Measurements from ENCODE around the gene UGT2B10. TPM values are rescaled to one million over a fixed set of nuclear protein-coding genes. Genes with fewer than 3 reads are reported as not detected.

UGT2B10 gene
- total RNA-seq, 2 experiments from 2014 or later, result not detected

DNA sequence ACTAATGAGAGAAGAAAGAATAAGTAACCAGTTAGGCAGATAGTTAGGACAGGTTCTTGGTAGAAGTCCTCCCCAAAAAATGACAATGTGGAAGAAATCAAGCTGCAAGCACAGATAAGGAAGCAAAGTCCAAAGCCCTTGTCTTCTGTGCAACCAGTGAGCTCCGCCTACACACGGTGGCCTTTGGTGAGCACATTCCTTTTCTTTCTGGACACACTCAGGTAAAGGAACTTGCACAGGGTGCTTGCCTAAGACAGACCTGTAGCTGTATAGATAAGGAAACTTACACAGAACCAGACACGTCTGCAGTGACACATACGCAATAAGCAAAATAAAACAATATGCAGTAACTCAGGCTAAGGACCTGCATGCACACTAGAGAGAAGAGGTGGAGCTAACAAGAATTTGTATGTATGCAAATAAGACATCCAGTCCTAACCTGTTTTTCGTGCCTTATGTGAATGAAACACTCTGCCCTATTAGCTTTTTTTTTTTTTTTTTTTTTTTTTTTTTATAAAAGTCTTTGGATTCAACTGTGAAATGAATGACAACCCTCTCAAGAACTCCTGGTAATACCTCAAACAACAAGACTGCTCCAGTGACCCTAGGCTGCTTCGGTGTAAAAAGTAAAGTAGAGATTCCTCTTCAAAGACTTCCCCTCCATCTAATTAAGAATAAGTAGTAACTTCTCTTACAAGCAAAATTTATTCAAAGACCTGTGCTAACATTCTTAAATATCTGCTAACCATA is 48.8 kb downstream of the UGT2B10 start:
- Mint-ChIP-seq H3K4me1 (ENCODE audit: low read depth) (no peaks in the 10 kb centered on the region), H3K9me3 (no peaks in the 10 kb centered on the region), H3K36me3 (ENCODE audit: low read depth) (no peaks in the 10 kb centered on the region), H3K27ac (no peak overlapping the region), H3K4me3 (no peak overlapping the region), H3K27me3 (no peaks in the 10 kb centered on the region)
- Histone ChIP-seq H3K27ac (ENCODE audit: low read depth in 1 of 2, low read length in 2 of 2) (no peak overlapping the region), H3K4me1 (ENCODE audit: insufficient read depth, low read length) (no peaks in the 10 kb centered on the region), H3K27me3 (ENCODE audit: control insufficient read depth in 1 of 2, insufficient read depth in 2 of 2, low read length in 2 of 2) (no peaks in the 10 kb centered on the region), H3K4me3 (ENCODE audit: low read length) (no peak overlapping the region), H3K9me3 (ENCODE audit: control insufficient read depth in 1 of 2, insufficient read depth in 1 of 2, low read length in 2 of 2) (no peaks in the 10 kb centered on the region), H3K36me3 (ENCODE audit: insufficient read depth, low read length) (no peaks in the 10 kb centered on the region)
- ATAC-seq (ENCODE audit: poor library complexity), result no peak
- intact Hi-C loops (cut with DNase I, micrococcal nuclease), result no loop called here
- TF ChIP-seq, protein P1, sequence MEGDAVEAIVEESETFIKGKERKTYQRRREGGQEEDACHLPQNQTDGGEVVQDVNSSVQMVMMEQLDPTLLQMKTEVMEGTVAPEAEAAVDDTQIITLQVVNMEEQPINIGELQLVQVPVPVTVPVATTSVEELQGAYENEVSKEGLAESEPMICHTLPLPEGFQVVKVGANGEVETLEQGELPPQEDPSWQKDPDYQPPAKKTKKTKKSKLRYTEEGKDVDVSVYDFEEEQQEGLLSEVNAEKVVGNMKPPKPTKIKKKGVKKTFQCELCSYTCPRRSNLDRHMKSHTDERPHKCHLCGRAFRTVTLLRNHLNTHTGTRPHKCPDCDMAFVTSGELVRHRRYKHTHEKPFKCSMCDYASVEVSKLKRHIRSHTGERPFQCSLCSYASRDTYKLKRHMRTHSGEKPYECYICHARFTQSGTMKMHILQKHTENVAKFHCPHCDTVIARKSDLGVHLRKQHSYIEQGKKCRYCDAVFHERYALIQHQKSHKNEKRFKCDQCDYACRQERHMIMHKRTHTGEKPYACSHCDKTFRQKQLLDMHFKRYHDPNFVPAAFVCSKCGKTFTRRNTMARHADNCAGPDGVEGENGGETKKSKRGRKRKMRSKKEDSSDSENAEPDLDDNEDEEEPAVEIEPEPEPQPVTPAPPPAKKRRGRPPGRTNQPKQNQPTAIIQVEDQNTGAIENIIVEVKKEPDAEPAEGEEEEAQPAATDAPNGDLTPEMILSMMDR (IDR thresholded peaks at IDR 0.05), result no peak
- POLR2A ChIA-PET, result no interaction called here
- CTCF ChIA-PET, result no interaction called here
- no peak for DNase-seq

DNA sequence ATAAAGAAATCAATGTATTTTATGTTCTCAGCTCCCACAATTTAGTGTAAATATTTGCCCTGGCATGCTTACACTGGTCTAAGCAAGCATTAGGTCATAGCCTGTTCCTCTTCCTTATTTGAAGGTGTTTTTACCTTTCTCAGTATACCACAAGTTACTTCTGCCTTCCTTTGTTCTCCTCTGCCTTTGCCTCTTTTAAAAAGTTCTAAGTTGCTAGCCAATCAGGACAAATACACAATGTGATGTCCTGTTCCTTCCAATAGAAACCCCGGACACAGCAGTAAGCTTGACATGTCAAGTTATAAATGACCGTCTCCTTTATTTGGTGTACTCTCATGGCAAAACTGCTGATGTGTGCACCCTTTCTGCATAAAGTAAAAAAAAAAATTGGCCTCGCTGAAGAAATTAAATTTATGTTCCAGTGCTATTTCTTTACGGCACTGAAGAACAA is 49.4 kb downstream of the UGT2B10 start:
- H3K4me3 ChIP-seq (ENCODE audit: low read length), result no peak overlapping the region
- CTCF ChIA-PET, result no interaction called here
- no peak overlapping the region for H3K27ac ChIP-seq (ENCODE audit: low read depth in 1 of 2, low read length in 2 of 2)
- TF ChIP-seq, protein P1 (IDR thresholded peaks at IDR 0.05), result no peak
- POLR2A ChIA-PET, result no interaction called here
- no peaks in the 10 kb centered on the region for H3K9me3 ChIP-seq (ENCODE audit: control insufficient read depth in 1 of 2, insufficient read depth in 1 of 2, low read length in 2 of 2)
- H3K4me3 Mint-ChIP-seq, result no peak overlapping the region
- no peak for DNase-seq
- H3K27me3 Mint-ChIP-seq, result no peaks in the 10 kb centered on the region
- H3K27ac Mint-ChIP-seq, result no peak overlapping the region
- intact Hi-C loops (cut with DNase I, micrococcal nuclease), result no loop called here
- H3K9me3 Mint-ChIP-seq, result no peaks in the 10 kb centered on the region
- no peaks in the 10 kb centered on the region for H3K36me3 Mint-ChIP-seq (ENCODE audit: low read depth)
- no peaks in the 10 kb centered on the region for H3K4me1 ChIP-seq (ENCODE audit: insufficient read depth, low read length)
- no peak for ATAC-seq (ENCODE audit: poor library complexity)
- no peaks in the 10 kb centered on the region for H3K36me3 ChIP-seq (ENCODE audit: insufficient read depth, low read length)
- no peaks in the 10 kb centered on the region for H3K4me1 Mint-ChIP-seq (ENCODE audit: low read depth)
- H3K27me3 ChIP-seq (ENCODE audit: control insufficient read depth in 1 of 2, insufficient read depth in 2 of 2, low read length in 2 of 2), result no peaks in the 10 kb centered on the region

GRCh38 chr4:68865760-68866159 is 50.0 kb downstream of the UGT2B10 start:
- Mint-ChIP-seq H3K36me3 (ENCODE audit: low read depth) (no peaks in the 10 kb centered on the region), H3K27ac (no peak overlapping the region), H3K9me3 (no peaks in the 10 kb centered on the region), H3K4me1 (ENCODE audit: low read depth) (no peaks in the 10 kb centered on the region), H3K4me3 (no peak overlapping the region), H3K27me3 (no peaks in the 10 kb centered on the region)
- Histone ChIP-seq H3K9me3 (ENCODE audit: control insufficient read depth in 1 of 2, insufficient read depth in 1 of 2, low read length in 2 of 2) (no peaks in the 10 kb centered on the region), H3K4me3 (ENCODE audit: low read length) (no peak overlapping the region), H3K27ac (ENCODE audit: low read depth in 1 of 2, low read length in 2 of 2) (no peak overlapping the region), H3K27me3 (ENCODE audit: control insufficient read depth in 1 of 2, insufficient read depth in 2 of 2, low read length in 2 of 2) (no peaks in the 10 kb centered on the region), H3K4me1 (ENCODE audit: insufficient read depth, low read length) (no peaks in the 10 kb centered on the region), H3K36me3 (ENCODE audit: insufficient read depth, low read length) (no peaks in the 10 kb centered on the region)
- TF ChIP-seq, protein P1 (IDR thresholded peaks at IDR 0.05), result no peak
- ChIA-PET CTCF (no interaction called here), POLR2A (no interaction called here)
- no peak for ATAC-seq (ENCODE audit: poor library complexity)
- intact Hi-C loops (cut with DNase I, micrococcal nuclease), result no loop called here
- no peak for DNase-seq

Measured in CD4-positive, alpha-beta T cell (primary cell).